ENCODE data around the gene PINK1. TPM values are rescaled to one million over a fixed set of nuclear protein-coding genes. Genes with fewer than 3 reads are reported as not detected.

PINK1 gene
- total and polyA plus RNA-seq, 2 of the 13 experiments (the other 11 are each of a cell fraction or from before 2014, with no cell fraction given) = 15.3 to 16.1 TPM

DNA sequence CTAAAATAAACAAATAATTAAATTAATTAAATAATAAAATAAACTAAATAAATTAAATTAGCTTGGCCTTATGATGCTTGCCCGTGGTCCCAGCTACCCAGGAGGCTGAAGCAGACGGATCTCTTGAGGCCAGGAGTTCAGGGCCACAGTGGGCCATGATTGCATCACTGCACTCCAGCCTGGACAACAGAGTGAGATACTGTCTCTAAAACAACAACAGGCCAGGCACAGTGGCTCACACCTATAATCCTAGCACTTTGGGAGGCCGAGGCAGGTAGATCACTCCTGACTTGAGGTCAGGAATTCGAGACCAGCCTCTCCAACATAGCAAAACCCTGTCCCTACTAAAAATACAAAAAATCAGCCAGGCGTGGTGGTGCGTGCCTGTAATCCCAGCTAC lies 12.2 kb upstream of the PINK1 start:
- Histone ChIP-seq H3K27me3 (ENCODE audit: control insufficient read depth in 1 of 2, insufficient read depth in 2 of 2, low read length in 2 of 2) (no peaks in the 10 kb centered on the region), H3K36me3 (replicated peaks in 1 of 2; ENCODE audit: control insufficient read depth in 1 of 2, insufficient read depth in 2 of 2, low read length in 2 of 2) (no peaks in the 10 kb centered on the region), H3K4me2 (ENCODE audit: low read depth, low read length) (no peak overlapping the region), H3K4me1 (ENCODE audit: insufficient read depth, low read length) (no peaks in the 10 kb centered on the region), H3K79me2 (ENCODE audit: insufficient read depth, low read length) (no peaks in the 10 kb centered on the region), H3K9me3 (ENCODE audit: low read length) (no peaks in the 10 kb centered on the region), H3K4me3 (replicated peaks in 1 of 3; ENCODE audit: insufficient read depth in 1 of 3, low read depth in 2 of 3, low read length in 3 of 3) (no peak overlapping the region), H2AFZ (ENCODE audit: low read length) (no peak overlapping the region), H3K27ac (ENCODE audit: extremely low read length, insufficient read depth, low read length) (no peak overlapping the region), H4K20me1 (ENCODE audit: insufficient read depth, low read length) (no peaks in the 10 kb centered on the region), H3K9ac (ENCODE audit: insufficient read depth, low read depth, low read length) (no peak overlapping the region)
- DNase-seq (ENCODE audit: low spot score) (no peak), ATAC-seq (no peak), FAIRE-seq (no peak)
- in situ Hi-C loops (cut with HindIII; ENCODE audit: extremely low pct_ligation_motif_present, low pct_unique_long_range_greater_than_20kb) (no loop called here), intact Hi-C loops (cut with micrococcal nuclease; ENCODE audit: unreplicated experiment) (no loop called here)
- POLR2A ChIA-PET = no interaction called here
- no TSS peak for BruUV-seq (replicated peaks)
- TF ChIP-seq HOXA9 (CRISPR knock-in tag; IDR thresholded peaks at IDR 0.05; ENCODE audit: borderline replicate concordance) = no peak
- peak; percentile 63 for TF ChIP-seq ZNF121 (CRISPR knock-in tag; IDR thresholded peaks at IDR 0.05)
- peak; percentile 46 for TF ChIP-seq CEBPG (CRISPR knock-in tag; IDR thresholded peaks at IDR 0.05)
- TF ChIP-seq KLF13 (CRISPR knock-in tag; IDR thresholded peaks at IDR 0.05) = no peak
- TF ChIP-seq ZNF34 (CRISPR knock-in tag; IDR thresholded peaks at IDR 0.05; ENCODE audit: borderline replicate concordance) = no peak
- no peak for TF ChIP-seq XBP1 (CRISPR knock-in tag; IDR thresholded peaks at IDR 0.05)
- TF ChIP-seq CEBPB (IDR thresholded peaks at IDR 0.05; ENCODE audit: borderline replicate concordance, low read depth, low read length) = peak; percentile 34; the same call in 1 of the 2 replicates
- 0 out of 2 replicates have a peak, but pooled peaks have one; percentile 6 for TF ChIP-seq RARA (CRISPR knock-in tag; IDR thresholded peaks at IDR 0.05)
- CTCF ChIA-PET (ENCODE audit: low intra/inter-chr PET ratio, low total read pairs) = no interaction called here
- WGBS (ENCODE audit: low lambda C conversion rate) = 61% methylated on average over 6 of the region's 6 CpGs

DNA sequence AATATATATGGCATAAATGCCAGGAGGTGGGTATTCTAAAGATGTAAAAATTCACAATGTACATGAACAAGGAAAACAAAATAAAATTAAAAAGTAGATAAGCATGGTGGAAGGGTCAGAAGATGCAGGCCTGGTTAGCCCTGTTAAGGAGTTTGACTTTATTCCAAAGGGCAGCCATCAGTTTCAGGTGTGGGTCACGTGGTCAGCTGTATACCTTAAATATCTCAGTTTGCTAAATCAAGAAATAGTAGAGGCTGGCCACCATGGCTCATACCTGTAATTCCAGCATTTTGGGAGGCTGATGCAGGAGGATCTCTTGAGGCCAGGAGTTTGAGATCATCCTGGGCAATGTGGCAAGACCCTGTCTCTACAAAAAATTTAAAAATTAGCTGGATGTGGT lies 8.5 kb upstream of the PINK1 start:
- Histone ChIP-seq H3K27me3 (ENCODE audit: control insufficient read depth in 1 of 2, insufficient read depth in 2 of 2, low read length in 2 of 2) (no peaks in the 10 kb centered on the region), H4K20me1 (ENCODE audit: insufficient read depth, low read length) (no peaks in the 10 kb centered on the region), H3K9me3 (ENCODE audit: low read length) (no peaks in the 10 kb centered on the region), H3K4me2 (ENCODE audit: low read depth, low read length) (no peak overlapping the region), H3K9ac (ENCODE audit: insufficient read depth, low read depth, low read length) (no peak overlapping the region), H3K4me3 (replicated peaks in 1 of 3; ENCODE audit: insufficient read depth in 1 of 3, low read depth in 2 of 3, low read length in 3 of 3) (no peak overlapping the region), H3K79me2 (ENCODE audit: insufficient read depth, low read length) (no peaks in the 10 kb centered on the region), H3K36me3 (replicated peaks in 1 of 2; ENCODE audit: control insufficient read depth in 1 of 2, insufficient read depth in 2 of 2, low read length in 2 of 2) (no peaks in the 10 kb centered on the region), H3K27ac (ENCODE audit: extremely low read length, insufficient read depth, low read length) (no peak overlapping the region), H2AFZ (ENCODE audit: low read length) (no peak overlapping the region), H3K4me1 (ENCODE audit: insufficient read depth, low read length) (no peaks in the 10 kb centered on the region)
- 5% methylated on average over 1 of the region's 1 CpG for WGBS (ENCODE audit: low lambda C conversion rate)
- in situ Hi-C loops (cut with HindIII; ENCODE audit: extremely low pct_ligation_motif_present, low pct_unique_long_range_greater_than_20kb) (no loop called here), intact Hi-C loops (cut with micrococcal nuclease; ENCODE audit: unreplicated experiment) (no loop called here)
- ATAC-seq (no peak), FAIRE-seq (no peak), DNase-seq (ENCODE audit: low spot score) (no peak)
- ChIA-PET CTCF (ENCODE audit: low intra/inter-chr PET ratio, low total read pairs) (no interaction called here), POLR2A (no interaction called here)
- no TSS peak for BruUV-seq (replicated peaks)
- TF ChIP-seq ZKSCAN5 (CRISPR knock-in tag; IDR thresholded peaks at IDR 0.05) = no peak
- no peak for TF ChIP-seq ZNF788 (CRISPR knock-in tag; IDR thresholded peaks at IDR 0.05; ENCODE audit: borderline replicate concordance)
- no peak for TF ChIP-seq ZNF567 (CRISPR knock-in tag; IDR thresholded peaks at IDR 0.05; ENCODE audit: borderline replicate concordance)
- TF ChIP-seq ZNF543 (CRISPR knock-in tag; IDR thresholded peaks at IDR 0.05) = no peak
- TF ChIP-seq, protein P1, sequence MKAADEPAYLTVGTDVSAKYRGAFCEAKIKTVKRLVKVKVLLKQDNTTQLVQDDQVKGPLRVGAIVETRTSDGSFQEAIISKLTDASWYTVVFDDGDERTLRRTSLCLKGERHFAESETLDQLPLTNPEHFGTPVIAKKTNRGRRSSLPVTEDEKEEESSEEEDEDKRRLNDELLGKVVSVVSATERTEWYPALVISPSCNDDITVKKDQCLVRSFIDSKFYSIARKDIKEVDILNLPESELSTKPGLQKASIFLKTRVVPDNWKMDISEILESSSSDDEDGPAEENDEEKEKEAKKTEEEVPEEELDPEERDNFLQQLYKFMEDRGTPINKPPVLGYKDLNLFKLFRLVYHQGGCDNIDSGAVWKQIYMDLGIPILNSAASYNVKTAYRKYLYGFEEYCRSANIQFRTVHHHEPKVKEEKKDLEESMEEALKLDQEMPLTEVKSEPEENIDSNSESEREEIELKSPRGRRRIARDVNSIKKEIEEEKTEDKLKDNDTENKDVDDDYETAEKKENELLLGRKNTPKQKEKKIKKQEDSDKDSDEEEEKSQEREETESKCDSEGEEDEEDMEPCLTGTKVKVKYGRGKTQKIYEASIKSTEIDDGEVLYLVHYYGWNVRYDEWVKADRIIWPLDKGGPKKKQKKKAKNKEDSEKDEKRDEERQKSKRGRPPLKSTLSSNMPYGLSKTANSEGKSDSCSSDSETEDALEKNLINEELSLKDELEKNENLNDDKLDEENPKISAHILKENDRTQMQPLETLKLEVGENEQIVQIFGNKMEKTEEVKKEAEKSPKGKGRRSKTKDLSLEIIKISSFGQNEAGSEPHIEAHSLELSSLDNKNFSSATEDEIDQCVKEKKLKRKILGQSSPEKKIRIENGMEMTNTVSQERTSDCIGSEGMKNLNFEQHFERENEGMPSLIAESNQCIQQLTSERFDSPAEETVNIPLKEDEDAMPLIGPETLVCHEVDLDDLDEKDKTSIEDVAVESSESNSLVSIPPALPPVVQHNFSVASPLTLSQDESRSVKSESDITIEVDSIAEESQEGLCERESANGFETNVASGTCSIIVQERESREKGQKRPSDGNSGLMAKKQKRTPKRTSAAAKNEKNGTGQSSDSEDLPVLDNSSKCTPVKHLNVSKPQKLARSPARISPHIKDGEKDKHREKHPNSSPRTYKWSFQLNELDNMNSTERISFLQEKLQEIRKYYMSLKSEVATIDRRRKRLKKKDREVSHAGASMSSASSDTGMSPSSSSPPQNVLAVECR (CRISPR knock-in tag; IDR thresholded peaks at IDR 0.05; ENCODE audit: borderline replicate concordance) = no peak
- TF ChIP-seq RFX3 (CRISPR knock-in tag; IDR thresholded peaks at IDR 0.05) = no peak
- no peak for TF ChIP-seq GABPA (IDR thresholded peaks at IDR 0.05; ENCODE audit: low read depth, low read length)
- TF ChIP-seq GABPA (CRISPR knock-in tag; IDR thresholded peaks at IDR 0.05; ENCODE audit: low read depth) = no peak
- no peak for TF ChIP-seq GATAD1 (CRISPR knock-in tag; IDR thresholded peaks at IDR 0.05)
- no peak for TF ChIP-seq KAT7 (CRISPR knock-in tag; IDR thresholded peaks at IDR 0.05; ENCODE audit: borderline replicate concordance)
- no peak for TF ChIP-seq SMYD3 (CRISPR knock-in tag; IDR thresholded peaks at IDR 0.05)

All from HepG2 (cell line).